Activated CD4-positive, alpha-beta T cell treated with anti-CD3 and anti-CD28 coated beads for 48 hours (primary cell): ENCODE results near the gene CHAF1A.

ENCODE experiments used
- DNase-seq: peaks from one replicate; pipeline ENCODE4 v3.0.0-alpha.2; 2020

Gene CHAF1A

GRCh38 chr19:4385291-4386040 lies 17.0 kb upstream of the CHAF1A start:
- no peak for DNase-seq

- no peak for DNase-seq
These were observed 16.2 kb upstream of the CHAF1A start for GRCh38 chr19:4386041-4386782.

GRCh38 chr19:4388337-4389063 lies 13.9 kb upstream of the CHAF1A start:
- DNase-seq = no peak

- DNase-seq = no peak
These were observed 13.4 kb upstream of the CHAF1A start for GRCh38 chr19:4389064-4389375.

- no peak for DNase-seq
These were observed 12.9 kb upstream of the CHAF1A start for GRCh38 chr19:4389511-4390016.

- DNase-seq = no peak
These were observed 12.3 kb upstream of the CHAF1A start for GRCh38 chr19:4390017-4390566.

GRCh38 chr19:4390567-4391305 lies 11.7 kb upstream of the CHAF1A start:
- DNase-seq = no peak

GRCh38 chr19:4391306-4391693 lies 11.1 kb upstream of the CHAF1A start:
- DNase-seq = no peak

GRCh38 chr19:4391701-4392483 lies 10.5 kb upstream of the CHAF1A start:
- DNase-seq = no peak

- DNase-seq = no peak
These were observed 8.4 kb upstream of the CHAF1A start for GRCh38 chr19:4393947-4394590.

GRCh38 chr19:4396949-4397783 lies 5.3 kb upstream of the CHAF1A start:
- DNase-seq = no peak

GRCh38 chr19:4399812-4400134 lies 2.7 kb upstream of the CHAF1A start:
- DNase-seq = no peak

GRCh38 chr19:4400135-4400936 lies 2.1 kb upstream of the CHAF1A start, which contains the start of gene SH3GL1:
Gene SH3GL1, minus strand, starts transcription at chr19:4400547. Its CDS starts 179 bp downstream, at chr19:4400368.
- peak; percentile 94 for DNase-seq

GRCh38 chr19:4401769-4402170 lies 670 bp upstream of the CHAF1A start:
- no peak for DNase-seq

GRCh38 chr19:4403005-4403761 lies 743 bp downstream of the CHAF1A start:
- no peak for DNase-seq

- DNase-seq = no peak
These were observed 3.5 kb downstream of the CHAF1A start for GRCh38 chr19:4405977-4406376.

- no peak for DNase-seq
These were observed 4.2 kb downstream of the CHAF1A start for GRCh38 chr19:4406626-4407025.

- no peak for DNase-seq
These were observed 6.9 kb downstream of the CHAF1A start for GRCh38 chr19:4409123-4409933.
